WERI-Rb-1 (cell line): ENCODE data around the gene CCDC93.

ENCODE experiments used
- DNase-seq: peaks from one replicate; pipeline ENCODE4 v3.0.0-alpha.2; 2020
- H3K27ac ChIP-seq: fragments of 250-450 bp; sonication (Bioruptor Pico); 2 replicates; pipeline ENCODE4 v1.5.1; 2020; ENCODE audit warnings: mild to moderate bottlenecking, moderate library complexity
- H3K27me3 ChIP-seq: fragments of 250-450 bp; sonication (Bioruptor Pico); 2 replicates; pipeline ENCODE4 v1.5.1; 2021; ENCODE audit warnings: mild to moderate bottlenecking, low read depth, moderate library complexity; ENCODE audit not compliant: insufficient read depth, severe bottlenecking
- H3K36me3 ChIP-seq: fragments of 250-450 bp; sonication (Bioruptor Pico); 2 replicates; pipeline ENCODE4 v1.5.1; 2020; ENCODE audit warnings: mild to moderate bottlenecking, moderate library complexity
- H3K4me3 ChIP-seq: 2 replicates; pipeline ENCODE4 v1.5.1; 2011; ENCODE audit warnings: low read depth, mild to moderate bottlenecking, control low read depth, low read length
- H3K9me3 ChIP-seq: fragments of 250-450 bp; sonication (Bioruptor Pico); 2 replicates; pipeline ENCODE4 v1.5.1; 2021; ENCODE audit warnings: mild to moderate bottlenecking, moderate library complexity; ENCODE audit not compliant: severe bottlenecking
- TF ChIP-seq, protein P1 (sequence below): IDR thresholded peaks from 2 replicates; pipeline ENCODE4 v1.5.1; 2011; ENCODE audit warnings: low read depth, mild to moderate bottlenecking, control low read depth, inconsistent platforms, low read length

The CCDC93 gene

DNA sequence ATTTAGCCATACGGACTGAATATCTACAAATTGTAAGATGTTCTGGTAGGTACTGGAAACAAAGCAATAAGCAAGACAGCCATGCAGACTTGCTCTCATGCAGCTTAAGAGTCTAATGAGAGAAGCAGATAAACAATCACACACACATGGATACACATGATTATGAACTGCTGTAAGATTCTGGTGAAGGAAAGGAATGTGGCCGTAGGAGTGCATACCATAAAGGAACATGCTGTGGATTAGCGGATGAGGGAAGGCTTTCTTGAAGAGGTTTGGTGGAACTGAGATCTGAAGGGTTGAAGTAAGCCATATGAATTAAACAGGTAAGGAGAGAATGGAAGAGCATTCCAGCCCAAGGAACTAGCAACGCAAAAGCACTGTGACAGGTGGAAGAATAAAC is 13.8 kb downstream of the CCDC93 start:
- Histone ChIP-seq H3K9me3 (no peaks in the 10 kb centered on the region), H3K27ac (no peak overlapping the region), H3K36me3 (peaks cover 18% of the 10 kb centered on the region), H3K4me3 (no peak overlapping the region), H3K27me3 (no peaks in the 10 kb centered on the region)
- TF ChIP-seq, protein P1, sequence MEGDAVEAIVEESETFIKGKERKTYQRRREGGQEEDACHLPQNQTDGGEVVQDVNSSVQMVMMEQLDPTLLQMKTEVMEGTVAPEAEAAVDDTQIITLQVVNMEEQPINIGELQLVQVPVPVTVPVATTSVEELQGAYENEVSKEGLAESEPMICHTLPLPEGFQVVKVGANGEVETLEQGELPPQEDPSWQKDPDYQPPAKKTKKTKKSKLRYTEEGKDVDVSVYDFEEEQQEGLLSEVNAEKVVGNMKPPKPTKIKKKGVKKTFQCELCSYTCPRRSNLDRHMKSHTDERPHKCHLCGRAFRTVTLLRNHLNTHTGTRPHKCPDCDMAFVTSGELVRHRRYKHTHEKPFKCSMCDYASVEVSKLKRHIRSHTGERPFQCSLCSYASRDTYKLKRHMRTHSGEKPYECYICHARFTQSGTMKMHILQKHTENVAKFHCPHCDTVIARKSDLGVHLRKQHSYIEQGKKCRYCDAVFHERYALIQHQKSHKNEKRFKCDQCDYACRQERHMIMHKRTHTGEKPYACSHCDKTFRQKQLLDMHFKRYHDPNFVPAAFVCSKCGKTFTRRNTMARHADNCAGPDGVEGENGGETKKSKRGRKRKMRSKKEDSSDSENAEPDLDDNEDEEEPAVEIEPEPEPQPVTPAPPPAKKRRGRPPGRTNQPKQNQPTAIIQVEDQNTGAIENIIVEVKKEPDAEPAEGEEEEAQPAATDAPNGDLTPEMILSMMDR = no peak
- DNase-seq = no peak

DNA sequence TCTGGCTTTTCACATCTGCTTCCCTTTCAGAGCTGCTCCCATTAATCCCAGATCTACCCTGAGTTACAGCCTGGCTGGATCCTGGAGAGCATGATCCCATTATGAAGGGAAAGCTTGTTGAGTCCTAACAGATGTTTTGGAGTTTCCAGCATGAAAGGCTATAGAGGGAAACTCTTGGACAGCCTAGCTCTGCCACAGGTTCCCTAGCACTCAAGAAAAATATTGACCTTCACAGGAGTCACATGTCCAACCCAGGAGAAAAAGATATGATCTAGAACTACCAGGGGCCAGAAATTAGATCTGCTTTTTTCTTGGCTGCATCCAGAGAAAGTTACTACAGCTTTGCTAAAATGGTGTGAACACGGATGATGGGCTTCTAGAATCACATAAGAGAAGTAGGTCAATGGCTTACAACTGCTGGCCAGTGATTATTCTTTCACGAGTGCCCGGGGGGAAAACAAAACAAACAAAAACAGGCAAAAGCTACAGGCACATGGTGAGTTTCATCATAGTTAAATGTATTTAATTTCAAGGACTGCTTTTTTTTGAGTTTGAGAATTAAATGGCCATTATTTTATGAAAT is 15.9 kb downstream of the CCDC93 start:
- H3K36me3 ChIP-seq = peaks cover 24% of the 10 kb centered on the region
- DNase-seq = peak; percentile 36
- H3K27me3 ChIP-seq = no peaks in the 10 kb centered on the region
- TF ChIP-seq, protein P1 = no peak
- H3K27ac ChIP-seq = no peak overlapping the region
- H3K4me3 ChIP-seq = no peak overlapping the region
- H3K9me3 ChIP-seq = no peaks in the 10 kb centered on the region

DNA sequence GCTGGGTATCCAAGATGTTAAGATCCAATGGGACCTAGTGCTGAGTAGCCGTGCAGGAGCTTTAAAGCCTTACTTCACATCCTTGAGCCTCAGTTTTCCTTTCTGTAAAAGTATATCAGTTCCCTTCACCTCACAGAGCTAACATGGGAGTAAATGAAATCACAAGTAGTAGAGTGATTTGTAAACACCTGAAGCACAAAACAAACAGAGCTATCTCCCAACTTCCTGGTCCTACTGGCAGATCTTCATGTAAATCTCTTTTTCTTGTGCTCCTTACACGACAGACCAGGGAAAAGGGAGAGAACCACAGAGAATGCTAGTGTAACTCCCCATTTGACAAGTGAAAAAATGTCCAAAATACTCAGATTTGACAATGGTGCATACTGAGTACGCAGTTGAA is 17.3 kb downstream of the CCDC93 start:
- H3K27me3 ChIP-seq = no peaks in the 10 kb centered on the region
- no peaks in the 10 kb centered on the region for H3K9me3 ChIP-seq
- DNase-seq = no peak
- no peak overlapping the region for H3K4me3 ChIP-seq
- TF ChIP-seq, protein P1 = no peak
- peaks cover 24% of the 10 kb centered on the region for H3K36me3 ChIP-seq
- H3K27ac ChIP-seq = no peak overlapping the region

DNA sequence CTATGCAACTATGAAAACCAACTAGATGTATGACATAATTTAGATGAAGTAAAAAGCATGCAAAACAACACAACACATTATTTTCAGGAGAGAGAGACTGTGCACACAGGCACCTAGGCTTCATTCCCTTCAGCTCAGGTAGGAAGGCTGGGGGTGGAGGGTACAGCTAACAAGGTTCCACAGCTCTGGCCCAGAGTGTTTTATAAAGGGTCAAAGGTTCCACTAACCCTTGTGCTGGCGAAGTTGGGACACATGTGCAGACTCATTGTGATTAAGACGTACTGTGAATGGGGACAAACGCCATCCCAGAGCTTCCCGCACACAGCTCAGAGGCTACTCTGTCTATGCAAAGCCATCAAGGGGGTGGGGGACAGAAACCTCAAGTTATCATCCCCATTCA is 19.1 kb downstream of the CCDC93 start:
- H3K27ac ChIP-seq = no peak overlapping the region
- peaks cover 16% of the 10 kb centered on the region for H3K36me3 ChIP-seq
- no peak for DNase-seq
- H3K9me3 ChIP-seq = no peaks in the 10 kb centered on the region
- H3K4me3 ChIP-seq = no peak overlapping the region
- TF ChIP-seq, protein P1 = no peak
- H3K27me3 ChIP-seq = no peaks in the 10 kb centered on the region

DNA sequence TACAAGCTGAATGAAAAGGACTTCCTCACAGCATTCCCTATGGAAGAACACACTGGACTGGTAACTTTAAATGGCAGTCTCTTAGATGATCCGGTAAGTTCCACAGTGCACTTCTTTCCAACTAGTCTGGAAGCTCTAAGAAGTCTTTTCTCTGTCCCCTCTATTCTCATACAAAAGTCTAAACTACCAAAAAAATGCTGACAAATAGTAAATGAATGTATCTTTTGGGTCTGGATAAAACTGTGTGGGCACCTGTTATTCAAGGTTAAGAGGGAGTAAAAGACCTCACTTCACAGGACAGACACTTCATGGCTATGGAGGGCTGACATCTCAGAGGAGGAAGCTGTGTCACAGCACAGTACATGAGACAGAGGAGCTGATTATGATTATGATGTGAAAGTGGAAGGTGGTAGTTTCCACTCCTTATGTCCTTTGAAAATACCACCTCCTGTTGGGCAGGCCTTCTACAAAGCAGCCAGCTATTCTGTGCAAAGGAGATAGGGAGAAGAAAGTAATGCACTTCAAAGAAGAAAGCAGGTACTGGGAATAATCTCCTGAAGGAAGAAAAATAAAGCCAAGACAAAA is 23.9 kb downstream of the CCDC93 start:
- TF ChIP-seq, protein P1 = no peak
- no peak for DNase-seq
- no peaks in the 10 kb centered on the region for H3K9me3 ChIP-seq
- H3K27ac ChIP-seq = no peak overlapping the region
- H3K36me3 ChIP-seq = peaks cover 19% of the 10 kb centered on the region
- no peaks in the 10 kb centered on the region for H3K27me3 ChIP-seq
- no peak overlapping the region for H3K4me3 ChIP-seq

DNA sequence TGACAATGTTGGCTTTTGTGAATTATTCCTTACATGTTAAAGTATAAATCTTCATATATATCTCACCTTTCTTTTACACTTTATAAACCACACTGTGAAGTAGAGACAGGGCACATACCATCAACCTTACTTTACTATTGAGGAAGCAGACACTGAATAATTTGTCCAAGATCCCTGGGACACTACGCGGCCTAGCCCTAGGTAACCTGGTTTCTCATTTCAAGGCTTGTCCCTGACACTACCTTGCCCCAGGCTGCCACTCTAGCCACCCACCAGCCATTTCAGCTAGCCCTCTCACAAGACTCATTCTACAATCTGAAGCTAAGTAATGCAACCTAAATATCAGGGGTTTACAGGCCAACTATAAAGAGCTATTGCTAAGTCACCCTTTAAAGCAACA is 26.7 kb downstream of the CCDC93 start:
- H3K27ac ChIP-seq = no peak overlapping the region
- no peaks in the 10 kb centered on the region for H3K9me3 ChIP-seq
- no peak for DNase-seq

More for the DNA sequence above, 26.7 kb downstream of the CCDC93 start:
- H3K27me3 ChIP-seq = no peaks in the 10 kb centered on the region
- peaks cover 8% of the 10 kb centered on the region; the same call in 1 of the 2 replicates for H3K36me3 ChIP-seq
- TF ChIP-seq, protein P1 = no peak
- H3K4me3 ChIP-seq = no peak overlapping the region
